Tibial nerve (tissue), 4 donors: ENCODE data around the gene SEC11A.

Experiments used
- CTCF ChIP-seq, 5 experiments: fragments of 200-600 bp in 3 of 5; fragments of 450-650 bp in 2 of 5; sonication (generic) in 3 of 5; IDR thresholded peaks; one replicate each; pipeline ENCODE4 v1.5.1; 2016 to 2019; ENCODE audit warnings: antibody characterized with exemption in 5 of 5, mild to moderate bottlenecking in 3 of 5, moderate library complexity in 2 of 5
- EP300 ChIP-seq, 2 donors: sonication (generic); formaldehyde crosslinking; IDR thresholded peaks; one replicate each; pipeline ENCODE4 v1.6.1; 2017; ENCODE audit warnings: antibody characterized with exemption in 2 of 2, mild to moderate bottlenecking in 1 of 2
- POLR2A ChIP-seq, 2 donors: fragments of 450-650 bp; IDR thresholded peaks; one replicate each; pipeline ENCODE4 v1.6.1; 2017; ENCODE audit warnings: antibody characterized with exemption in 2 of 2, mild to moderate bottlenecking in 2 of 2, moderate library complexity in 2 of 2

- TF ChIP-seq EP300 (IDR thresholded peaks at IDR 0.05) (no peak), CTCF (IDR thresholded peaks at IDR 0.05) (no peak), POLR2A (IDR thresholded peaks at IDR 0.05) (no peak)
These were observed 26.1 kb downstream of the SEC11A start for GRCh38 chr15:84689858-84690257.
